Testis (tissue), 2 donors: ENCODE results near the gene SLC25A26.

Experiments used
- CTCF ChIP-seq, 3 experiments: fragments of 450-650 bp in 2 of 3; fragments of 200-600 bp in 1 of 3; sonication (generic) in 1 of 3; IDR thresholded peaks; one replicate each; pipeline ENCODE4 v1.5.1; 2016 to 2019; ENCODE audit warnings: antibody characterized with exemption in 3 of 3, mild to moderate bottlenecking in 2 of 3, moderate library complexity in 1 of 3
- POLR2A ChIP-seq: fragments of 450-650 bp; IDR thresholded peaks from one replicate; pipeline ENCODE4 v1.6.1; 2017; ENCODE audit warnings: antibody characterized with exemption, mild to moderate bottlenecking, moderate library complexity

GRCh38 chr3:66398228-66399025 is 177.6 kb downstream of the SLC25A26 start:
- TF ChIP-seq CTCF (IDR thresholded peaks at IDR 0.05) (no peak), POLR2A (no peak)
